HG03196 (cell line): ENCODE data around the gene KAT7.
"Not testable (repeated sequence)": the region's sequence is repeated elsewhere in the genome, so short reads cannot be mapped to it uniquely, and the experiment has no call there.

Experiments
- ATAC-seq: cut with Tn5 transposase; IDR thresholded peaks from one replicate; pipeline ENCODE4 v1.9.1; 2021; ENCODE audit not compliant: unreplicated experiment

KAT7 gene

DNA sequence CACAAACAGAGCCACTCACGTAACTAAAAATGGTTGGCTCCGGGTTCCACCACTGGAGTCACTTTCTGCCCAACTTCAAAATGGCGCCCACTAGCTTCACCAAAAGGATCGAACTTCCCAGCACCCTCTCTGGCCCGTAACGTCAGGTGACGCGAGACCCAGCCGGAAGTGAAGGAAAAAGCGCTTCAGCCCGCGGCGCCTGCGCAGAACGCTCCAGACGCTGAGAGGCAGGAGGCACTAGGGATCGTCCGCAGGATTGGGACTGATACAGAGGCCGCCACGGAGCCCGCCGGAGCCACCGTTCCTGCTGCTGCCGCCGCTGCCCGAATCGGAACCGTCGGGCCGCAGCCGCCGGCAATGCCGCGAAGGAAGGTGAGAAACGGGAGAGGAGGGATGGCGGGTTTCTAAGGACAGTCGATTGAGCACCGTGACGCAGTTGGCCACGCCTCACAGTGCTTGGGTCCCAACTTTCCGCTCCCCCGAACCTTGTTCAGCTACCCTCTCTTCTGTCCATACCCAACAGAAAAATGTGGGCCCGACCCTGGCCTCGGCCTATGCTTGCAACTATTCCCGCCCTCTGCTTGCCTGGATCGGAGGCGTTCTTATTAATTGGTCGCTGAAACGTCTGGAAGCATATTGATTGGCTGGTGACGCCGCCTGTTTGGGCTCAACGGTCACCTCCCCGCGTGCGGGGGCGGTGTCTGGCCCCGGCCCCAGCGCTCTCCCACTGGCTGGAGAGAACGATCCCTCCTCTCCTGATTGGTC, at the start of gene KAT7:
Gene KAT7, plus strand, starts transcription at position 204 of the 765 bp plus-strand sequence. Its CDS starts 154 bp downstream, at position 358.
- ATAC-seq = peak; percentile 88

- ATAC-seq = peak; percentile 41
Observed at GRCh38 chr17:49739641-49740271, 48.7 kb upstream of the KAT7 start.

GRCh38 chr17:49741009-49741691, 47.3 kb upstream of the KAT7 start:
- no peak for ATAC-seq

DNA sequence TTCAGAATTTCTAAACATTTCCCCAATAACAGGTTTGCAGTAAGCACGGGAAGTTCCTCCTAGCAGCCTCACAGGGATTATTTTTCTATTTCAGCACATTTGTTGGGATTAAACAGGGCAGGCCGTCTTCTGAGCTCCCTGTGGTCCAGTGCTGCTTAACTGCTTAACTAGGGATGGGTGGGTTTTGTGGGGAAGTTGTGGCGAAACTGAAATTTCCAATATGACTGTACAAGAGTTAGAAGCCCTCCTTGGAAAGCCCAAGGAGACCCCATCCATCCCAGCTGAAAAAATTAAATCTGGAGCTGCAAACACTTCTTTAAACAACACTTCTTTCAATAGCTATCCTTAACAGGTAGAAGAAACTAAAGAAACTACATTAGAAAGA, 46.8 kb upstream of the KAT7 start:
- ATAC-seq = no peak

DNA sequence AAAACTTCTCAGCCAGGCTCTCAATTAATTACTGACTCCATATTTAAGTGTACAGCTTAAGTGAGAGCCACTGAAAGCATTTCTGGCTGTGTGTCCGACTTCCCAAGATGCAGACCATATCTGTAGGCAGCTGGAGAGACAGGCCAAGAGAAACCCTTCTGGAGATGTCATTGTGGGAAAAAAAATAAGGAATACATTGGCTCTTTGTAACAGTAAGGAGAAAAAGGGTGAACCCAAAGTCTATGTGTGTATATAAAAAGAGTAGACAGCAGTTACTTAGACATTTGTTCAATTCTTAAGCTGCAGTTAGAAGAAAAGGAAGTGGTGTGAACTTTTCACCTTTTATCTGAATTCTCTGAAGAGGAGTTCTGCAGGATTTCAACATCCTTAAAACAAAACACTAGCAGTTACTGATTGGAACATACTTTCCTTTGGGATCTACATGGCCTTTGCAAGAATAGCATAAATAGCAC, 46.3 kb upstream of the KAT7 start:
- no peak for ATAC-seq

GRCh38 chr17:49745175-49746139, 43.0 kb upstream of the KAT7 start:
- ATAC-seq = no peak

- ATAC-seq = peak; percentile 48
Observed at GRCh38 chr17:49746791-49747490, 41.5 kb upstream of the KAT7 start.

- no peak for ATAC-seq
Observed at GRCh38 chr17:49747632-49748031, 40.8 kb upstream of the KAT7 start.

- ATAC-seq = no peak
Observed at GRCh38 chr17:49748223-49748622, 40.3 kb upstream of the KAT7 start.

DNA sequence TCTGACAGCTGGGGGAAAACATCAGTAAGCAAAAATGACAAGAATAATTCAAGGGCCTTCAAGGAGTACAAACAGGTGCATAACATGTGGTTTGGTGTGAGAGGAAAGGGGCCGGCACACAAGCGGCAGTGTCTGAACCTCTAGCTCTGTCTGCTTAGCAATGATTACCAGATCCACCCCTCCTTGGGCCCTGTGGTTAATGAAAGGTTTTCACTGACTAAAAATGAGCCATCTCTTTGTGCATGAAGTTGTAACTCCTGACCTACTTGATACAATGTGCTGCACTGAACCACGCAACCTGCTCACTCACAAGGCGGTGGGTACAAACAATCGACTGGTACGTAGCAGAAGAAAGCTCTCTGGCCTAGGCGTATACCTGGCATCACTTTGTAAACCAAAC, 39.7 kb upstream of the KAT7 start:
- ATAC-seq = peak; percentile 81

DNA sequence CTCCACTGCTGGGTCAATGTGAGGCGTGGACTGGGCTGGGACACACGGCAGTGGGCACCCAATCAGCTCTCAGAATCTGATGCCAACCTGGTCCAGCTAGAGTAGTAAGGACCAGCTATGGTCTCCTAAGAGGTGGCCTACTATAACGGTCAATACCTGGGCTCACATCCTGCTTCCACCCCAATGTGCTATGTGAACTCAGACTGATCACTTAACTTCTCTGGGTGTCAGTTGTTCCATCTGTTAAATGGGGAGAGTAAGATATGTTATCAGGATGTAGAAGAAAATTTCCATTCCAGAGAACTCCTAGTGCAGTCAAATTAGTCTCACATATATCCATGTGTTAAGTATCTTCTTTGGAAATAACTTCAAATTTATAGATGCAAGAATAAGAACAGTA, 38.8 kb upstream of the KAT7 start:
- ATAC-seq = no peak

DNA sequence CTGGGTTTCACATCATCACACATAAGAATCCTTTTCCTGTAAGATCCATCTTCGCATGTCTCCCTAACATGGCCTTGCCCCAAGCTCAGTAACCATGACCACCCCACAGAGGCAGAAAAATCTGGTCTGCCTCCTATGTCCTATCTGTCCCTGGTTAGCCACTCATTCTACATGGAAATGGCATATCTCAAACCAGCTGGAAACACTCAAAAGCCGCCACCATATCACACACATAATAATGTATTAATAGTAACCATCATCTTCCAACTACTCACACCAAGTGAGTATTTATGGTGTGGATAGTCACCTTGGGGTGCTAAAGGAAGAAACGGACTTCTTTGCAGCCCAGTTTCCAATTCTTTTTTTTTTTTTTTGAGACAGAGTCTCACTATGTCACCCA, 36.0 kb upstream of the KAT7 start:
- ATAC-seq = no peak

GRCh38 chr17:49753959-49754391, 34.5 kb upstream of the KAT7 start:
- ATAC-seq = no peak

DNA sequence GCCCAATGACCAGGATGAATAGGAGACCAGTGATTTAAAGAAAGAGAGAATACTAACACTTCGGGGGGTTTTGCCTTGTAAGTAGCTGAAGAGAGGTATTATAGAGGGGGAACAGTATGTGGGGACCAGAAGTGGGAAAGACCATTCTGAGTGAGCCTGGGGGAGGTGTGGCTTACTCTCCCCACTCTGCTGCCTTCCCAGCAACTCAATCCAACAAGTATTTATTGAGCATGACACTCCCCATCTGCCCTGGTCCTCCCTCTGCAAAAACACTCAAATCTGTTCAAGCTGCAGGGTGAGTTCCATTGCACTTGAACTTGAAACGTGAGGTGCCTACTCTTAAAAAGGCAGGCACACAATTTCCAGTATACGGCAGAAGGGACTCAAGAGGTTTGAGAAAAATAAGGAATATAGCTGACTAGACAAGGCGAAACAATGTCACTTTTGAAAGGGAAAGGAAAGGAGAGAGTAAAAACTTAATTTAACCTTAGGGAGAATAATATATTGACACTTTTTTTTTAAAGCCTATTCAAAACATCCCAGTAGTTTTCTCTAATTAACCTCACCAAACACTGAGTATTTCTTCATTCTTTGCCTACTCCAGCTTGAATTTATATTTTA, 32.7 kb upstream of the KAT7 start:
- ATAC-seq = no peak

- no peak for ATAC-seq
Observed at GRCh38 chr17:49756323-49757150, 31.9 kb upstream of the KAT7 start.

- ATAC-seq = no peak
Observed at GRCh38 chr17:49757151-49757777, 31.2 kb upstream of the KAT7 start.

DNA sequence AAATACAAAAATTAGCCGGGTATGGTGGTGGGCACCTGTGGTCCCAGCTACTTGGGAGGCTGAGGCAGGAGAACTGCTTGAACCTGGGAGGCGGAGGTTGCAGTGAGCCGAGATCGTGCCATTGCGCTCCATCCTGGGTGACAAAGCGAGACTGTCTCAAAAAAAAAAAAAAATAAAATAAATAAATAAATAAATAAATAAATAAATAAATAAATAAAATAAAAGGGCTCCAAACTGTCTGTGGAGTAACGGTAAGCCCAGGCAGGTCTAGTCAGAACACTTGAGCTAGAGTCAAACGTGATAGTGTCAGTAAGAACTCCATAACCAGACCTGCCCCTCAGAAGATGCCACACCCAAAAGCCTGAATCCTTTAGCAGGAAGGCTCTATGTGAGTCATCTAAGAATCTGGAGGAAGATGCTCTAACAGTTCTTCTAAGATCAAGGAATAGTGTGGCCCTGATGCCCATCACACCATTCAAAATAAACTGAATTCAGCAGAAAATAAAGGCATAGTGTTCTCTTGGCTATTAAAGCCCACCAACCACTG, 29.9 kb upstream of the KAT7 start:
- ATAC-seq = not testable (repeated sequence)

DNA sequence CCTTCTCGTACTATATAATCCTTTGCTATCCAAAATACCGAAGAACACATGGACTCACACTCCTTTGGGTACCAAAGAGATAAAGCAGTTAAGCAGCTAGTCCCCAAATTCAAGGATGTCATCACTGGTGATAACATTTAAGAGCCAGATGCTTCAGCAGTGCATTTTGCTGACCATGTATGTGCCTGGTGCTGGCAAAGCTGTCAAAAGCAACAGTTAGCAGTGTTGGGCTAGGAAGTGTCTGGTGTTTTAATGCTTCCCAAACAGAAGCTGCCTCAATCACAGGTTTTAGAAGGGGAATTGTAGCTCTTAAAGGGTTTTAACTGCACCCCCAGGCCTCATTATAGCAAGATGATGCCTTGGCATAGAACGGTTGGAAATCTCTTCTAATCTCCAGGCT, 29.3 kb upstream of the KAT7 start:
- no peak for ATAC-seq
